ENCODE results near the gene EXOC3L4.

EXOC3L4 gene

DNA sequence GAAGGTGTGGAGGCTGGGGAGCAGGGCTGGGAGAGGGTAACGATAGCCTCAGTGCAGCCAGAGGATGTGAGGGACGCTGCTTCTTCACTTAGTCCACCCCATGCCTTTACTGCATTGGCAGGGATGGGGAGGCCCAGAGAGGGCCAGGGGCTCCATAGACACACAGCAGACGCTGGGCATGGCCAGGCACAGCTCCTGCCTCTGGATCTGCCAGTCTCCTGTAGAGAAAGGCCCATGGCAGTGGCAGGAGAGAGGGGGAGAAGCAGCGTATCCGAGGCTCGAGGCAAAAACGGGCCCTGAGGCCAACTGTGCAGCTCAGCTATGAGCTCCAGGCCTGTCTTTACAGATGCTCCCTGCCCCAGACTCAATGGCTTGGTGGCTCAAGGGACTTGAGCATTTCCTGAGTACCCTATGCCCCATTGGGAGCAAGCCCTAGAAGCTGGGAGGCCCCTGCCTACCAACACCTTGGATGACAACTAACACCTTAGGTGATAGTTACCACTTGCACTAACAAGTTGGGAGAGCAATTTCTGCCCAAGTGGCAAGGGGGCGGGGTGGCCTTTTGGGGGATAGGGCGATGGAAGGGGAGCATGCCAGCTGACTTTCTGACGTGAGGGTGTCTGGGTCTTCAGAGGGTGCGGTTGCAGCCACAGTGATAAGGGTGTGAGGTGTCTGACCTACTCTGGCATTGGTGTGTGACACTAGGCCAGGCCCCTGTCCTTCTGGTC, 15.5 kb upstream of the EXOC3L4 start:
- TF ChIP-seq, protein P1, sequence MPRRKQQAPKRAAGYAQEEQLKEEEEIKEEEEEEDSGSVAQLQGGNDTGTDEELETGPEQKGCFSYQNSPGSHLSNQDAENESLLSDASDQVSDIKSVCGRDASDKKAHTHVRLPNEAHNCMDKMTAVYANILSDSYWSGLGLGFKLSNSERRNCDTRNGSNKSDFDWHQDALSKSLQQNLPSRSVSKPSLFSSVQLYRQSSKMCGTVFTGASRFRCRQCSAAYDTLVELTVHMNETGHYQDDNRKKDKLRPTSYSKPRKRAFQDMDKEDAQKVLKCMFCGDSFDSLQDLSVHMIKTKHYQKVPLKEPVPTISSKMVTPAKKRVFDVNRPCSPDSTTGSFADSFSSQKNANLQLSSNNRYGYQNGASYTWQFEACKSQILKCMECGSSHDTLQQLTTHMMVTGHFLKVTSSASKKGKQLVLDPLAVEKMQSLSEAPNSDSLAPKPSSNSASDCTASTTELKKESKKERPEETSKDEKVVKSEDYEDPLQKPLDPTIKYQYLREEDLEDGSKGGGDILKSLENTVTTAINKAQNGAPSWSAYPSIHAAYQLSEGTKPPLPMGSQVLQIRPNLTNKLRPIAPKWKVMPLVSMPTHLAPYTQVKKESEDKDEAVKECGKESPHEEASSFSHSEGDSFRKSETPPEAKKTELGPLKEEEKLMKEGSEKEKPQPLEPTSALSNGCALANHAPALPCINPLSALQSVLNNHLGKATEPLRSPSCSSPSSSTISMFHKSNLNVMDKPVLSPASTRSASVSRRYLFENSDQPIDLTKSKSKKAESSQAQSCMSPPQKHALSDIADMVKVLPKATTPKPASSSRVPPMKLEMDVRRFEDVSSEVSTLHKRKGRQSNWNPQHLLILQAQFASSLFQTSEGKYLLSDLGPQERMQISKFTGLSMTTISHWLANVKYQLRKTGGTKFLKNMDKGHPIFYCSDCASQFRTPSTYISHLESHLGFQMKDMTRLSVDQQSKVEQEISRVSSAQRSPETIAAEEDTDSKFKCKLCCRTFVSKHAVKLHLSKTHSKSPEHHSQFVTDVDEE (CRISPR knock-in tag; IDR thresholded peaks at IDR 0.05) = no peak
- no peak for TF ChIP-seq ESRRG (CRISPR knock-in tag; IDR thresholded peaks at IDR 0.05)
- no peak for TF ChIP-seq TOX (CRISPR knock-in tag; IDR thresholded peaks at IDR 0.05; ENCODE audit: borderline replicate concordance)
- TF ChIP-seq RARB (CRISPR knock-in tag; IDR thresholded peaks at IDR 0.05) = no peak
- TF ChIP-seq, protein P2, sequence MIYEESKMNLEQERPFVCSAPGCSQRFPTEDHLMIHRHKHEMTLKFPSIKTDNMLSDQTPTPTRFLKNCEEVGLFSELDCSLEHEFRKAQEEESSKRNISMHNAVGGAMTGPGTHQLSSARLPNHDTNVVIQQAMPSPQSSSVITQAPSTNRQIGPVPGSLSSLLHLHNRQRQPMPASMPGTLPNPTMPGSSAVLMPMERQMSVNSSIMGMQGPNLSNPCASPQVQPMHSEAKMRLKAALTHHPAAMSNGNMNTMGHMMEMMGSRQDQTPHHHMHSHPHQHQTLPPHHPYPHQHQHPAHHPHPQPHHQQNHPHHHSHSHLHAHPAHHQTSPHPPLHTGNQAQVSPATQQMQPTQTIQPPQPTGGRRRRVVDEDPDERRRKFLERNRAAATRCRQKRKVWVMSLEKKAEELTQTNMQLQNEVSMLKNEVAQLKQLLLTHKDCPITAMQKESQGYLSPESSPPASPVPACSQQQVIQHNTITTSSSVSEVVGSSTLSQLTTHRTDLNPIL (CRISPR knock-in tag; IDR thresholded peaks at IDR 0.05; ENCODE audit: low read depth) = no peak
- no peak for TF ChIP-seq TCF4 (CRISPR knock-in tag; IDR thresholded peaks at IDR 0.05; ENCODE audit: borderline replicate concordance)
- no peak for TF ChIP-seq PPARA (CRISPR knock-in tag; IDR thresholded peaks at IDR 0.05; ENCODE audit: borderline replicate concordance)
- no peak for TF ChIP-seq ZNF565 (CRISPR knock-in tag; conservative IDR thresholded peaks at IDR 0.05; ENCODE audit: low read depth)
- TF ChIP-seq GLIS3 (CRISPR knock-in tag; IDR thresholded peaks at IDR 0.05) = no peak
- TF ChIP-seq BACH2 (CRISPR knock-in tag; IDR thresholded peaks at IDR 0.05; ENCODE audit: borderline replicate concordance) = no peak

DNA sequence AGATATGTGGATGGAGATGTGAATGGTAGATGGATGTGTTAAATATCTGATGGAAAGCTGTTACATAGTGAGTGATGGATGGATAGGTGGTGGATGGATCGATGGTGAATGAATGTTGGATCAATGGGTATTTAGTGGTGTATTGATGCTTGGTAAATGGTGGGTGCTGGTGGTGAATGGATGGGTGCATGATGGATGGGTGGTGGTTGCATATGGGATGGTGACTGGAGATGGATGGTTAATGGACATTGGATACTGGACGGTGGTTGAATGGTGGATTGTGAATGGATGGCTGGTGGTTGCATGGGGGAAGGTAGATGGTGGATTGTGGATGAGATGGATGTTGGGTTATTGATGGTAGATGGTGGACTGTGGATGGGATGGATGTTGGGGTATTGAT, 12.6 kb upstream of the EXOC3L4 start:
- ATAC-seq = no peak
- TF ChIP-seq TCF4 (CRISPR knock-in tag; IDR thresholded peaks at IDR 0.05; ENCODE audit: borderline replicate concordance) = no peak
- no peak for TF ChIP-seq ZC3H10 (CRISPR knock-in tag; IDR thresholded peaks at IDR 0.05)
- TF ChIP-seq TOX (CRISPR knock-in tag; IDR thresholded peaks at IDR 0.05; ENCODE audit: borderline replicate concordance) = no peak
- TF ChIP-seq ISL1 (CRISPR knock-in tag; IDR thresholded peaks at IDR 0.05) = no peak
- TF ChIP-seq, protein P3, sequence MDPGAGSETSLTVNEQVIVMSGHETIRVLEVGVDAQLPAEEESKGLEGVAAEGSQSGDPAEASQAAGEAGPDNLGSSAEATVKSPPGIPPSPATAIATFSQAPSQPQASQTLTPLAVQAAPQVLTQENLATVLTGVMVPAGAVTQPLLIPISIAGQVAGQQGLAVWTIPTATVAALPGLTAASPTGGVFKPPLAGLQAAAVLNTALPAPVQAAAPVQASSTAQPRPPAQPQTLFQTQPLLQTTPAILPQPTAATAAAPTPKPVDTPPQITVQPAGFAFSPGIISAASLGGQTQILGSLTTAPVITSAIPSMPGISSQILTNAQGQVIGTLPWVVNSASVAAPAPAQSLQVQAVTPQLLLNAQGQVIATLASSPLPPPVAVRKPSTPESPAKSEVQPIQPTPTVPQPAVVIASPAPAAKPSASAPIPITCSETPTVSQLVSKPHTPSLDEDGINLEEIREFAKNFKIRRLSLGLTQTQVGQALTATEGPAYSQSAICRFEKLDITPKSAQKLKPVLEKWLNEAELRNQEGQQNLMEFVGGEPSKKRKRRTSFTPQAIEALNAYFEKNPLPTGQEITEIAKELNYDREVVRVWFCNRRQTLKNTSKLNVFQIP (CRISPR knock-in tag; IDR thresholded peaks at IDR 0.05; ENCODE audit: borderline replicate concordance, low read depth) = no peak
- no peak for TF ChIP-seq BACH2 (CRISPR knock-in tag; IDR thresholded peaks at IDR 0.05; ENCODE audit: borderline replicate concordance)
- no peak for TF ChIP-seq PPARA (CRISPR knock-in tag; IDR thresholded peaks at IDR 0.05; ENCODE audit: borderline replicate concordance)
- TF ChIP-seq ESRRG (CRISPR knock-in tag; IDR thresholded peaks at IDR 0.05) = no peak
- TF ChIP-seq CSDC2 (CRISPR knock-in tag; IDR thresholded peaks at IDR 0.05) = no peak
- TF ChIP-seq ZNF565 (CRISPR knock-in tag; conservative IDR thresholded peaks at IDR 0.05; ENCODE audit: low read depth) = no peak
- TF ChIP-seq, protein P4, sequence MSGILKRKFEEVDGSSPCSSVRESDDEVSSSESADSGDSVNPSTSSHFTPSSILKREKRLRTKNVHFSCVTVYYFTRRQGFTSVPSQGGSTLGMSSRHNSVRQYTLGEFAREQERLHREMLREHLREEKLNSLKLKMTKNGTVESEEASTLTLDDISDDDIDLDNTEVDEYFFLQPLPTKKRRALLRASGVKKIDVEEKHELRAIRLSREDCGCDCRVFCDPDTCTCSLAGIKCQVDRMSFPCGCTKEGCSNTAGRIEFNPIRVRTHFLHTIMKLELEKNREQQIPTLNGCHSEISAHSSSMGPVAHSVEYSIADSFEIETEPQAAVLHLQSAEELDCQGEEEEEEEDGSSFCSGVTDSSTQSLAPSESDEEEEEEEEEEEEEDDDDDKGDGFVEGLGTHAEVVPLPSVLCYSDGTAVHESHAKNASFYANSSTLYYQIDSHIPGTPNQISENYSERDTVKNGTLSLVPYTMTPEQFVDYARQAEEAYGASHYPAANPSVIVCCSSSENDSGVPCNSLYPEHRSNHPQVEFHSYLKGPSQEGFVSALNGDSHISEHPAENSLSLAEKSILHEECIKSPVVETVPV (CRISPR knock-in tag; IDR thresholded peaks at IDR 0.05) = no peak
- no peak for TF ChIP-seq OSR1 (CRISPR knock-in tag; IDR thresholded peaks at IDR 0.05)
- TF ChIP-seq GLIS3 (CRISPR knock-in tag; IDR thresholded peaks at IDR 0.05) = no peak
- TF ChIP-seq ZNF70 (CRISPR knock-in tag; IDR thresholded peaks at IDR 0.05) = no peak
- no peak for TF ChIP-seq ZNF8 (CRISPR knock-in tag; IDR thresholded peaks at IDR 0.05)
- no peak for TF ChIP-seq SNAI2 (CRISPR knock-in tag; IDR thresholded peaks at IDR 0.05)

More for the DNA sequence above, 15.5 kb upstream of the EXOC3L4 start:
- ATAC-seq = no peak

DNA sequence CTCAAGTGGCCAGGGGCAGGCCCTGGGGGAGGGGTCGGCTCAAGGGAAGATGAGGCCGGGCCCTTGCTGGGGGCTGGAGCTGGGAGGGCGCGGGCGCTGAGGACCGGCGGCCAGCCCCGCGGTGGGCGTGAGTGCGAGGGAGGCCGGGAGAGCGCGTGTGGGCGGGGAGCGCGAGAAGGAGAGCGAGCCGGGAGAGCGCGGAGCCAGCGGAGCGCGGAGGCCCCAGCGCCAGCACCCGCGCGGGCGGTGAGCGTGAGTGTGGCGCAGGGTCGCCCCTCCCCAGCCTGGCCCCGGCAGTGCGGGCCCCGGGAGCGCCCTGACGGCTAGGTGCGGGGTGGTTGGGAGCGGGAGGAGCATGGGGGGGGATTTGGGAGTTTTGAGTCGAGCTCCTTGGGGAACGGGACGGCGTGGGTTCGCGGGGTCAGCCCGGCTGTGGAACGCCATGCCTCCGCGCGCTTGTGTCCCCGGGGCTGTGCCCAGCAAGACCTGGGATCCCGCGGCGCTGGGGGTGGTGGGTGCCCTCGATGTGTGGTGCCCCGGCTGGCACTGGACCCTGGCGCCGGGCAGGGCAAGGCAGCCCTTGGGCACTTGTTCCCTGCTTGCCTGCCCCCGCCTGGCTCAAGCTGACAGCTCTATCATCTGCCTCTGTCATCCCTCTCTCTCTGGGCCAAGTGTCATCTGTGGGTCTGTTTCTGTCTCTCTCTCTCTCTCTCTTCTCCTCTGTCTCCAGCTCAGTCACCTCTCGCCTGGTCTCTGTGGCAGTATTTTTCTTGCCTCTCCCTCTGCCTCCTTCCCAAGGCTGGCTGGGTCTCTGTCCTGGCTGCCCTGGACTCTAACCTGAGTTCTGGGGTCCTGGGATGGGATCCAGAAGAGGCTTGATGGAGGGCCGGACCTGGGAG, 10.3 kb upstream of the EXOC3L4 start, which contains the start of gene LBHD2:
TSS of gene LBHD2 (plus strand) at position 190 of the 899 bp plus-strand sequence. CDS start 1,803 bp downstream, outside the sequence.
- ATAC-seq = peak; percentile 62
- TF ChIP-seq ARNTL (CRISPR knock-in tag; IDR thresholded peaks at IDR 0.05; ENCODE audit: borderline replicate concordance, low read depth) (no peak), OSR1 (CRISPR knock-in tag; IDR thresholded peaks at IDR 0.05) (no peak), ISL1 (CRISPR knock-in tag; IDR thresholded peaks at IDR 0.05) (no peak), ZNF565 (CRISPR knock-in tag; conservative IDR thresholded peaks at IDR 0.05; ENCODE audit: low read depth) (no peak), ZNF70 (CRISPR knock-in tag; IDR thresholded peaks at IDR 0.05) (no peak), CSDC2 (CRISPR knock-in tag; IDR thresholded peaks at IDR 0.05) (no peak)
- TF ChIP-seq, protein P5, sequence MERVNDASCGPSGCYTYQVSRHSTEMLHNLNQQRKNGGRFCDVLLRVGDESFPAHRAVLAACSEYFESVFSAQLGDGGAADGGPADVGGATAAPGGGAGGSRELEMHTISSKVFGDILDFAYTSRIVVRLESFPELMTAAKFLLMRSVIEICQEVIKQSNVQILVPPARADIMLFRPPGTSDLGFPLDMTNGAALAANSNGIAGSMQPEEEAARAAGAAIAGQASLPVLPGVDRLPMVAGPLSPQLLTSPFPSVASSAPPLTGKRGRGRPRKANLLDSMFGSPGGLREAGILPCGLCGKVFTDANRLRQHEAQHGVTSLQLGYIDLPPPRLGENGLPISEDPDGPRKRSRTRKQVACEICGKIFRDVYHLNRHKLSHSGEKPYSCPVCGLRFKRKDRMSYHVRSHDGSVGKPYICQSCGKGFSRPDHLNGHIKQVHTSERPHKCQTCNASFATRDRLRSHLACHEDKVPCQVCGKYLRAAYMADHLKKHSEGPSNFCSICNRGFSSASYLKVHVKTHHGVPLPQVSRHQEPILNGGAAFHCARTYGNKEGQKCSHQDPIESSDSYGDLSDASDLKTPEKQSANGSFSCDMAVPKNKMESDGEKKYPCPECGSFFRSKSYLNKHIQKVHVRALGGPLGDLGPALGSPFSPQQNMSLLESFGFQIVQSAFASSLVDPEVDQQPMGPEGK (CRISPR knock-in tag; IDR thresholded peaks at IDR 0.05; ENCODE audit: borderline replicate concordance) = no peak
- TF ChIP-seq, protein P3 (CRISPR knock-in tag; IDR thresholded peaks at IDR 0.05; ENCODE audit: borderline replicate concordance, low read depth) = no peak
